Bronchial epithelial cell (primary cell): ENCODE results near the gene COL23A1. TPM values are rescaled to one million over a fixed set of nuclear protein-coding genes. Genes with fewer than 3 reads are reported as not detected.

ENCODE experiments used
- DNase-seq: peaks from one replicate; pipeline ENCODE4 v3.0.0-alpha.2; 2010; ENCODE audit warnings: low read depth
- FAIRE-seq: peaks from 2 replicates; lab custom pipeline; 2011; peaks lifted over from hg19 to GRCh38; lab: Jason Lieb, UNC
- H3K27me3 ChIP-seq: 2 replicates; pipeline ENCODE4 v1.5.1; 2011; ENCODE audit warnings: low read length; ENCODE audit not compliant: control insufficient read depth, insufficient read depth
- H3K36me3 ChIP-seq: 2 replicates; pipeline ENCODE4 v1.5.1; 2011; ENCODE audit warnings: low read length; ENCODE audit not compliant: control insufficient read depth, insufficient read depth
- H3K4me3 ChIP-seq: 2 replicates; pipeline ENCODE4 v1.5.1; 2011; ENCODE audit warnings: mild to moderate bottlenecking, low read depth, low read length, control low read depth
- total RNA-seq: library from RNA; depleted of rRNA; stranded (reverse); fragments of >200 nt; gene quantifications from 2 replicates; pipeline ENCODE4 v1.2.1, GENCODE V29; 2014
- TF ChIP-seq, protein P1 (sequence below): IDR thresholded peaks from 2 replicates; pipeline ENCODE4 v1.5.1; 2011; ENCODE audit warnings: mild to moderate bottlenecking, moderate library complexity, low read length, control low read depth, inconsistent platforms; ENCODE audit not compliant: insufficient read depth, severe bottlenecking

Gene COL23A1
- total RNA-seq, 1 donor from 2014 or later = 0.26 TPM

DNA sequence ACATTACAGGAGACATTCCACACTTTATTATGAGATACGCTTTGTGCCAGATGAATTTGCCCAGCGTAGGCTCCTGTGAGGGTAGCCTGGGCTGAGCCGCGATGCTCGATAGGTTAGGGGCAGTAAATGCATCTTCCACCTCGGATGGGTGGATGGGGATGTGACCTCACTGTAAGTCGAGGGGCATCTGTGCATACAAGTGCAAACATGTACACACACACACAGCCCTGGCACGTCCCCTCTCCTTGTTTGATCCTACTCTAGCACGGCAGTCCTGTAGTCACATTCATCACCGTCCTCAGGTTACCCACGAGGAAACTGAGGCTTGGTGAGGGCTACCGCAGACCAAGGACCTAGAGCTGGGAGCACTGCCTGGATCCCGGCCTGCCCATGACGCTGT, 166.8 kb downstream of the COL23A1 start:
- H3K36me3 ChIP-seq = no peaks in the 10 kb centered on the region
- FAIRE-seq (no peak), DNase-seq (no peak)
- H3K27me3 ChIP-seq = peaks cover 3% of the 10 kb centered on the region
- H3K4me3 ChIP-seq = no peak overlapping the region
- TF ChIP-seq, protein P1, sequence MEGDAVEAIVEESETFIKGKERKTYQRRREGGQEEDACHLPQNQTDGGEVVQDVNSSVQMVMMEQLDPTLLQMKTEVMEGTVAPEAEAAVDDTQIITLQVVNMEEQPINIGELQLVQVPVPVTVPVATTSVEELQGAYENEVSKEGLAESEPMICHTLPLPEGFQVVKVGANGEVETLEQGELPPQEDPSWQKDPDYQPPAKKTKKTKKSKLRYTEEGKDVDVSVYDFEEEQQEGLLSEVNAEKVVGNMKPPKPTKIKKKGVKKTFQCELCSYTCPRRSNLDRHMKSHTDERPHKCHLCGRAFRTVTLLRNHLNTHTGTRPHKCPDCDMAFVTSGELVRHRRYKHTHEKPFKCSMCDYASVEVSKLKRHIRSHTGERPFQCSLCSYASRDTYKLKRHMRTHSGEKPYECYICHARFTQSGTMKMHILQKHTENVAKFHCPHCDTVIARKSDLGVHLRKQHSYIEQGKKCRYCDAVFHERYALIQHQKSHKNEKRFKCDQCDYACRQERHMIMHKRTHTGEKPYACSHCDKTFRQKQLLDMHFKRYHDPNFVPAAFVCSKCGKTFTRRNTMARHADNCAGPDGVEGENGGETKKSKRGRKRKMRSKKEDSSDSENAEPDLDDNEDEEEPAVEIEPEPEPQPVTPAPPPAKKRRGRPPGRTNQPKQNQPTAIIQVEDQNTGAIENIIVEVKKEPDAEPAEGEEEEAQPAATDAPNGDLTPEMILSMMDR = no peak

DNA sequence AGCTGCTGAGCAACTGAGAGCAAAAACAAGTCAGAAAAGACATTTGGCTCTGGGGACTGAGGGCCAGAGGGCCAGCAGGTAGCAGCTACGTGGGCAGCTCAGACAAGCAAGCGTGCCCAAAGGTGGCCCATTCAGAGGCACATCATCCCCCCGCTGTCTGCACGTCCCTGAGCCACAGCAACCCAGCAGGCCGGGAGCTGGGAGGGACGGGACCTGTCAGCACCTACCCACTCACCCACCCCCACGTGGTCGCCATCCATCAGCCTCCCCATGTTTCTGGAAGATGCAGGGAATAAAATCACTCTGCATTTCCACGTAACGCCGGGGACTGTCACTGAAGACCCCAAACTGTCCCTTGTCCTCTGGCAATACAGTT, 167.8 kb downstream of the COL23A1 start:
- Histone ChIP-seq H3K27me3 (peaks cover 3% of the 10 kb centered on the region), H3K4me3 (no peak overlapping the region), H3K36me3 (no peaks in the 10 kb centered on the region)
- TF ChIP-seq, protein P1 = no peak
- FAIRE-seq (no peak), DNase-seq (no peak)

DNA sequence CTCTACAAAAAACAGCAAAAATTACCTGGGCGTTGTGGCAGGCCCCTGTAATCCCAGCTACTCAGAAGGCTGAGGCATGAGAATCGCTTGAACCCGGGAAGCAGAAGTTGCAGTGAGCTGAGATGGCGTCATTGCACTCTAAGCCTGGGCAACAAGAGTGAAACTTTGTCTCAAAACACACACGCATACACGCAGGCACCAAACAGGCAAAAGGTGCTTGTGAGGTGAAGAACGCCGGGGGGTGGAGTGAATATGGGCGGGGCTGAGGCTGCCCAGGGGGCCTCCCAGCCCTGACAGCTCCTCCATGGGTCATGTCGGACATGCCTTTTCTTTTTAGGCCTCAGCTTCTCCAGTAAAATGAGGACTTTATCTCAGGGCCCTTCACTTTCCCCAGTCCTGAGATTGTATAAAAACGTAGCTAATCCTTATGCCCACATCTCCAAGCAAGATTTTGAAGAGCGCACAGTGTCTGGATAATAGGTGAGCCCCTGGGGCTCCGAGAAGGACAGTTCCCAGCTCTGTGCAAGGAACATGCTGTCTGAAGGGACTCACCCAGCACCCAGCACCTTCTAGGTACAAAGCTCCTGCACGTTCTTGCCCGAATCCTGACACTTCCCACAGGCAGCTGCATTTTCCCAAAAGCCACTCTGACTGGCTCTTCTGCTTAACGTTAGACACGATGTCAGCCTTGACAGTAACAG, 168.3 kb downstream of the COL23A1 start:
- TF ChIP-seq, protein P1 = no peak
- Histone ChIP-seq H3K4me3 (no peak overlapping the region), H3K27me3 (peaks cover 3% of the 10 kb centered on the region), H3K36me3 (no peaks in the 10 kb centered on the region)
- FAIRE-seq = no peak
- no peak for DNase-seq

DNA sequence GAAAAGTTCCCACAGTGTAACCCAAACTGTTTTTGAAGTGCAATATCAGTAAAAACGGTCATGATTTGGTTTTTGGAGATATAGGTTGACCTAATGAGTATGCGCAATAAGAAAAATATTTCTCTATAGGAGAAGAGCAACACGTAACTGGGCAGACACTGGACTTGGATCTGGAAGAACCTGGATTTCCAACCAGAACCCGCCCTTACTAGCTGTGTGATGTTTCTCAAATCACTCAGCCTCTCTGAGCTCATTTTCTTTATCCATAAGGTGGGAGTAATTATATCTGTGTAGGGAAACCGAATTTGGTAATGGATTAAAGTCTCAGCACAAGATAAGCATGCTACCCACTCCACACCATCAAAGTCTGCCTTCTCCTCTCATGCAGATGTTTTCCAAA, 169.1 kb downstream of the COL23A1 start:
- no peaks in the 10 kb centered on the region for H3K36me3 ChIP-seq
- FAIRE-seq = no peak
- TF ChIP-seq, protein P1 = no peak
- no peak overlapping the region for H3K4me3 ChIP-seq
- peaks cover 3% of the 10 kb centered on the region for H3K27me3 ChIP-seq
- no peak for DNase-seq

DNA sequence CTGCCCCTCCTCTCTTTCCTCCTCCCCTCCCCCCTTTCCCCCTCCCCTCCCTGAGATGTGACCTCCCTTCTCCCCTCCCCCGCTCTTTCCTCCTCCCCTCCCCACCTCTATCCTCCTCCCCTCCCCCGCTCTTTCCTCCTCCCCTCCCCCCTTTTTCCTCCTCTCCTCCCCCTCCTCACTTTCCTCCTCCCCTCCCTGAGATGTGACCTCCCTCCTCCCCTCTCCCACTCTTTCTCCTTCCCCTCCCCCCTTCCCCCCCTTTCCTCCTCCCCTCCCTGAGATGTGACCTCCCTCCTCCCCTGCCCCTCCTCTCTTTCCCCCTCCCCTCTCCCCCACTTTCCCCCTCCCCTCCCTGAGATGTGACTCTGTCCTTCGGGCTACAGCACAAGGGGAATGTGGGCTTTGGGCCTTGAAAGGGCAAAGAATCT, 169.8 kb downstream of the COL23A1 start:
- H3K27me3 ChIP-seq = peaks cover 3% of the 10 kb centered on the region
- no peak for DNase-seq
- FAIRE-seq = no peak
- no peak overlapping the region for H3K4me3 ChIP-seq
- TF ChIP-seq, protein P1 = no peak
- no peaks in the 10 kb centered on the region for H3K36me3 ChIP-seq

DNA sequence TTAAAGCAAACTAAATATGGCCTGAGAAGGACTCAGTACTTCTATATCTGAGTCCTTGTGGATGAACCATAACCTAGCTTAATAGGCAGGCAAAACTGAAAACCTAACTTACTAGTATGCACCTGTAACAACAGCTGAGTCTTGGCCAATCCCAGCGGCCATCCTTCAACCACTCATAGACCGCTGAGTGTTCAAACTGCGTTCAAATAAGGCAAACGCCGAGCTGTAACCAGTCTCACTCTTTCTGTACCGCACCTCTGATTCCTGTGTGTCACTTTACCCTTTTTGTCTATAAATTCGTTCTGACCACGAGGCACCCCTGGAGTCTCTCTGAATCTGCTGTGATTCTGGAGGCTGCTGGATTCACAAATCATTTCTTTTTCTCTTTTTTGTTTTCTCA, 170.5 kb downstream of the COL23A1 start:
- H3K4me3 ChIP-seq = no peak overlapping the region
- H3K36me3 ChIP-seq = no peaks in the 10 kb centered on the region
- FAIRE-seq = no peak
- TF ChIP-seq, protein P1 = no peak
- no peak for DNase-seq
- H3K27me3 ChIP-seq = peaks cover 3% of the 10 kb centered on the region
